GM10847 (cell line): Measurements from ENCODE around the gene EPB41L4B.

ENCODE experiments used
- POLR2A ChIP-seq: IDR thresholded peaks from 2 replicates; pipeline ENCODE4 v1.6.1; 2011; ENCODE audit not compliant: insufficient read length; ENCODE audit errors: extremely low read depth

Gene EPB41L4B

GRCh38 chr9:109122726-109123621 is 197.9 kb downstream of the EPB41L4B start:
- no peak for TF ChIP-seq POLR2A
